SH-SY5Y (cell line): Measurements from ENCODE around the gene NUDT2.

Experiments used
- GATA2 ChIP-seq: IDR thresholded peaks from 2 replicates; pipeline ENCODE4 v1.6.1; 2011; ENCODE audit warnings: mild to moderate bottlenecking, low read depth, low read length
- GATA3 ChIP-seq: IDR thresholded peaks from 2 replicates; pipeline ENCODE4 v1.6.1; 2011; ENCODE audit warnings: low read depth, mild to moderate bottlenecking, low read length, moderate library complexity

DNA sequence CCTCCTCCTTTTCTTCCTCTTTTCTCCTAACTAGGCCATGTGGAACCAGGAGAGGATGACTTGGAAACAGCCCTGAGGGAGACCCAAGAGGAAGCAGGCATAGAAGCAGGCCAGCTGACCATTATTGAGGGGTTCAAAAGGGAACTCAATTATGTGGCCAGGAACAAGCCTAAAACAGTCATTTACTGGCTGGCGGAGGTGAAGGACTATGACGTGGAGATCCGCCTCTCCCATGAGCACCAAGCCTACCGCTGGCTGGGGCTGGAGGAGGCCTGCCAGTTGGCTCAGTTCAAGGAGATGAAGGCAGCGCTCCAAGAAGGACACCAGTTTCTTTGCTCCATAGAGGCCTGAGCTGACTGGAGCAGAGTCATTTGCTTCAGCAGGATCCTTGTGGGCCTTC, 13.7 kb downstream of the NUDT2 start:
- TF ChIP-seq GATA2: no peak
- no peak for TF ChIP-seq GATA3
